SIG-M5 treated with dmso at 0.1 percent for 504 hours (cell line): ENCODE results near the gene CAP2.

Source experiments
- DNase-seq: peaks from one replicate; lab custom pipeline; 2025; ENCODE audit not compliant: unreplicated experiment; lab: John Stamatoyannopoulos, UW

Gene CAP2

GRCh38 chr6:17472653-17473183 lies 79.3 kb downstream of the CAP2 start:
- no peak for DNase-seq

GRCh38 chr6:17473554-17473953 lies 80.2 kb downstream of the CAP2 start:
- DNase-seq, result no peak

- DNase-seq, result no peak
Observed at GRCh38 chr6:17474289-17474688, 80.9 kb downstream of the CAP2 start.

GRCh38 chr6:17475606-17476244 lies 82.3 kb downstream of the CAP2 start:
- no peak for DNase-seq

GRCh38 chr6:17476511-17476910 lies 83.1 kb downstream of the CAP2 start:
- no peak for DNase-seq

GRCh38 chr6:17477356-17477755 lies 84.0 kb downstream of the CAP2 start:
- no peak for DNase-seq

GRCh38 chr6:17478223-17478907 lies 85.0 kb downstream of the CAP2 start:
- no peak for DNase-seq

GRCh38 chr6:17478946-17479345 lies 85.6 kb downstream of the CAP2 start:
- no peak for DNase-seq

- DNase-seq, result no peak
Observed at GRCh38 chr6:17480476-17480875, 87.1 kb downstream of the CAP2 start.

- no peak for DNase-seq
Observed at GRCh38 chr6:17482711-17483110, 89.3 kb downstream of the CAP2 start.

GRCh38 chr6:17483391-17484016 lies 90.1 kb downstream of the CAP2 start:
- no peak for DNase-seq

GRCh38 chr6:17484201-17484849 lies 90.9 kb downstream of the CAP2 start:
- no peak for DNase-seq

- no peak for DNase-seq
Observed at GRCh38 chr6:17485181-17485580, 91.8 kb downstream of the CAP2 start.

GRCh38 chr6:17485946-17486345 lies 92.6 kb downstream of the CAP2 start:
- no peak for DNase-seq

GRCh38 chr6:17486680-17487079 lies 93.3 kb downstream of the CAP2 start:
- no peak for DNase-seq

- DNase-seq, result no peak
Observed at GRCh38 chr6:17490724-17491123, 97.3 kb downstream of the CAP2 start.

GRCh38 chr6:17491416-17492142 lies 98.2 kb downstream of the CAP2 start:
- no peak for DNase-seq

GRCh38 chr6:17492350-17492749 lies 99.0 kb downstream of the CAP2 start:
- DNase-seq, result no peak

GRCh38 chr6:17493286-17493685 lies 99.9 kb downstream of the CAP2 start:
- no peak for DNase-seq

GRCh38 chr6:17494177-17494576 lies 100.8 kb downstream of the CAP2 start:
- DNase-seq, result no peak

- no peak for DNase-seq
Observed at GRCh38 chr6:17494919-17495318, 101.5 kb downstream of the CAP2 start.
